ENCODE data around the gene ANXA11.

Gene ANXA11

DNA sequence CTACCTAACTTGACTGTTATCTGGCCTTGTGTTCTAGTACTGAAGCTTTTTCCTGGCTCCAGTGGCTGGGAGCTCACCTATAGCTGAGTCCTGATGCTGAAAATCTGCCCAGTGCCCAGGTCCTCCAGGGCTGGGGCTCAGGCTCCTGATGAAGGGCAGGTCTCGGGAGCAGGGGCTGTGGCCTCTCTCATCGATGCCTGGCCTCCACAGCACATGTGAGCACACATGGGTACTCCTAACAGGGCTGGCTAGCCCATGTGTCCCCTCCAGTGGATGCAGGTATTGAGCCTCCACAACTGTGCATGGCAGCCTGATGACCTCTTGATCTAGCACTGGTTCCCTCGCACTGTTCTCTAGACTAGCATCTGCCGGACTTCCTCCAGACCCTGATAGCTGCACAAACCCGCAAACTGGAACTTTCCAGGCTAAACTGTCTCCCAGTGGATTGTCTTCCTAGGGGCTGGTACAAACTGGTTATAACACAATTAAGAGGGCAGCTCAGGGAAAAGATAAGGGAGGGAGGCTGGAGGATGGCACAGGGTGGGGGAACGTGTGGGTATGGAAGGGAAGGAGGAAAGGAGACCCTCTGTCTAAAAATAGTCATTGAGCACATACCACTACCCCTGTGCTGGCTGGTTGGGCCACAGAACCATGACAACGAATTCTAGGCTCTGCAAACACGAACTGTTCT is 37.7 kb downstream of the ANXA11 start:
- FAIRE-seq (no peak), DNase-seq (ENCODE audit: insufficient read length, low spot score) (no peak)

DNA sequence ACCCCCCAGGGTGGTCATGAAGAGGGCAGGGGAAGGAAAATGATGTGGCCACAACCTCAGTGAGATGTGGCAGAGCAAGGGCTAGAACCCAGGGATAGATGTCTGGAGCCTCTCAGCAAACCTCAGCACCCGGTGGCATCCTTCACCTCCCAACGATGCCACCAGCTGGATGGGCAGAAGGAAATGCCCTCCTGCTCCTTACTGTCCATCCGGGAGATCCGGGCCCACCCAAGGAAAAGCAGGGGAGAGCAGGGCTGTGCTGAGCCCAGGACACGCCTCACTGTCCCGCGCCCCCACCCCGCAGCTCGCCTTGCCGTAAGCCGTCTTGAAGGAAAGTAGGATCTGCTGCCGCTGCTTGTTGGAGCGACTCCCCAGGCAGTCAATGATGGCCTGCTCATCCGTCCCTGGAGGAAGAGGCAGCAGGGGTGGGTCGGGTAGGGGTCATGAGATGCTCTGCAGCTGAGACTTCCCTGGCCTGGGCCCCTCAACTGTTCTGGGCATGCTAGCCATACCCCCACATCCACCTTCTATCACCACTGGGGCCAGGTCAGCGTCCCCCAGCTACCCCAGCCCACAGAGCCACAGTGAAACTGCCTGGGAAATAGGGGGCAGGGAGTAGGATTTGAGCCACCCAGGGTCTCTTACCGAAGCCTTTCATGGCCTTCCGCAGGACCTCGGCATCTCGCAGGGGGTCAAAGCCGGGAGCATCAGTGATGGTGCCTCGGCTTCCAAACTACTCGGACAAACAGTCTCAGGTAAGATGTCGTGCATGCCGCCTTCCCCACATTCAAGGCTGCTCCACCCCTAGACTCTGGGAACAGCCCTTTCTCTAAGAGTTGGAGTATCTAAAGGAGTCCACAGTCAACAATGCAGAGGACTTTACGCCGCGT is 38.5 kb downstream of the ANXA11 start:
- no peak for FAIRE-seq
- DNase-seq (ENCODE audit: insufficient read length, low spot score) = no peak

DNA sequence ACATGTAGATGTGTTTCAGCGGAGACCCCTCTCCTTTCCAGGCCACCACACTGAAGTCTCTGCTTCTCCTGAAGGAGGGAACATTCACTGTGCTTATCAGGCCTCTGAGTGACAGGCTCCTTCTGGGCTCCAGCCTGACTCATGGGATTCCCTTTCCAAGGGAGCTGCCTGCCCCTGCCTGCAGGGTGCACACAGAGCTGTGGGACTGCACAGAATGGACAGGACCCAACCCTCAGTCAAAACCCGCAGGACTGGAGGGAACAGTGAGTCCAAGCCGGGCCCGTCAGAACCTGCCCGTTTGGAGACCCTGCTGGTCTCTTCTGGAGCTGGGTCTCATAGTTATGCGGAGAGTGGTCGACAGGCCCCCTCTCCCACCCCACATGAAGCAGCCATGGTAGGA is 40.2 kb downstream of the ANXA11 start:
- FAIRE-seq (no peak), DNase-seq (ENCODE audit: insufficient read length, low spot score) (peak; percentile 36)

DNA sequence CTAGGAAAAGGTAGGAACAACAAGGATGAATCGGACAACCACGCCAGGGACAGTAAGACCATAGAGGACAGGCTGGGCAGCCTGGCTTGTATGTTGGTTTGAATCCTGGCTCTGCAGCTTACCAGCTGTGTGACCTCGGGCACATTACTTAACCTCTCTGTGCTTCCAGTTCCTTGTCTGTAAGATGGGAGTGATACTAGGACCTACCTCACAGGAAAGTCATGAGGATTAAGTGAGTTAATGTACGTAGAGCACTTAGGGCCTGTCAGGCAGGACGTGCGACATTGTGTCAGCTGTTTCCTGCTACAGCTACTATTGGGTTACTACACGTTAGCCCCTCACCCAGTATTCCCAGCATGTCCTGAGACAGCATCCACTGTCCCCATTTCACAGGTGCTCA is 40.7 kb downstream of the ANXA11 start:
- DNase-seq (ENCODE audit: insufficient read length, low spot score) (no peak), FAIRE-seq (peak; percentile 44)

DNA sequence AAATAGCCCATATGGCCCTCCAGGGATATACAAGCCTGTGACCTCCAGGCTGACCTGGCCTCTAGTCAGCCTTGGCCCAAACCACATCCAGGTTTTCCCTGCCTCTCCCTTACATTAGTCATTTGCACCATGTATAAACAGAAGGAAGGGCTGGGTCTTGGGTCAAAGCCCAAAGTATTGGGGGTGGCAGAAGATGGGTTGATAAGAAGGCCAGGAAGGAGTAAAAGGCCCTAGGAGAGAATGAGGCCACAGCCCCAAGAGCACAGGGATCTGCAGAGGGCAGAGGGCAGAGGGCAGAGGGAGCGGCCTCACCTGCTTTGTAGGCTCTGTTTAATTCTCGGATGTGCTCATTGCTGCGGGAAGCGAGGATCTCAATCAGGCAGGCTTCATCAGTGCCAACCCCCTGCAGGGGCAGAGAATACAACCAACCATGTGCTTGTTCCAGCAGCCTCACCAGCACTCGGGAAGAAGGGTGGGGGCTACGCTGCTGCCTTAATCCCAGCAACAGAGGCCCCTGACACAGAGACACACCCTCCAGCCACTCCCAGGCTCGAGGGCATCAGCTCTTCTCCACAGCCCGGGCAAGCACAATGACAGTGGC is 41.5 kb downstream of the ANXA11 start:
- no peak for DNase-seq (ENCODE audit: insufficient read length, low spot score)
- FAIRE-seq = no peak

DNA sequence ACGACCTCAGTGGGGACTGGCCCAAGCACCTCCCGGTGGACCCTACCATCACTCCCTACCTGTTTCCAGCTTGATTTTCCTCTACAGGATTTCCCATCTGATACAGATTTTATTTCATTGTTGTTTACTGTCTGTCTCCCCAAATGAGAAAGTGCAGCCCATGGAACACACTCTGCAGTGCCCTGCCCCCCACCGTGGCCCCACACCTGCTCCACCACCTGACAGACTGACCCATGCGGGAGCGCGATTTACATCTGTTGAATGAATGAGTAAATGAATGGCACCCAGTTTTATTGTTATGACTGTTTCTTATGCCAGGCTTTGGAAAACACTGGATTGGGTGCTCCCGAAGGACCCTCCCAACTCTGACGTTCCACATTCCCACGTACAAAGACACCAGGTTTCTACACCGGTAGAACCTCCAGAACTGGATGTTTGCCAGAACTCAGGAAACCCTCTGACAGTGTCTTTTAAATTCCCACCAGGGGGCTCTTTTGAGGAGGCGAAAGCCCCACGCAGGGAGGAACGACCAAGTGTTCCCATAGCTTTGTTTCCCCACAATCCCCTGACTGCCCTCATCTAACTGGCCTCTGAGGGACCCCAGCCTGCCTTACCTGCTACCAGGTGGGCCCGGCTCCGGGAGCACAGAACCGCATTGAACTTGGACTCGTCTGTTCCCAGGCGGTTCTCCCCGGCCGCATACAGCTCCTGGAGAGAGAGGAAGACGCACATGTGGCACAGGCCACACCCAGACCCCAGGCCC is 43.8 kb downstream of the ANXA11 start:
- DNase-seq (ENCODE audit: insufficient read length, low spot score) (no peak), FAIRE-seq (no peak)

DNA sequence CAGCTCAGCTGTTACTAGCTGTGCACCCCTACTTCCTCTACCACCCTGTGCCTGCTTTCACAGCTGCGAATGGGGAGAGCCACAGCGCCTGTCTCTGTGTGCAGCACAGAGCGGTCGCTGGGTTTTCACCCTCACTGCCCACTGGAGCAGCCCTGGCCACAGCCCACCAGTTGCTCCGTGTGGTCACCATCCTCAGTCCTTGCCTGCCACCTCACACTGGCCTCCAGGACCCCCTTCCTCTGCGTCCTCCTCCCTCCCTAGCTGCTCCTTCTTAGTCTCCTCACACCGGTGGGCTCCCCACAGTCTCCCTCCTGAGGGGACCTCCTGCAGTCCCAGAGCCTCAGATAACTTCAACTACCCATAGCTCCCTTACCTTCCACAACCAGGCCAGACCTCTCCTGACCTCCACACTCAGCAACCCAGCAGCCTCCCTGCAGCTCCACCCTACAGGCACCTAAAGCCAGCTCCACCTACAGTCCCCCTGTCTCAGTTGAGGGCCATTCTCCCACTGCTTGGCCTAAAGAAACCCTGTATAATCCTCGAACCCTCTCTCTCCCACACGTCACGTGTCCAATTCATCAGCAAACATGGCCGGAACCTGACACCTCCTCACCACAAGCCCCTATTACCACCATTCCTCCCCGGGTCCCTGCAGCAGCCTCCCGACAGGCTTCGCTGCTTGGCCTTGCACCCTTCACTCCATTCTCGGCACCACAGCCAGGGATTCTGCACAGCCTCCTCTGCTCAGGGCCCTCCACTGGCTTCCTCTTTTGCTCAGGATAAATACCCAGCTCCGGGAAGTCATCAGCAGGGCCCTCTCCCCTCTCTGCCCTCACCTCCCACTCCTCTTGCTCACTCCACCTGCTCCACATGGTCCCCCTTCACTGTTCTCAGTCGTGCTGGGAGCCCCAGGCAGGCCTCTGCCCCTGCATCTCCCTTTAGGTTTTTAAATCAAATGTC is 44.7 kb downstream of the ANXA11 start:
- no peak for FAIRE-seq
- DNase-seq (ENCODE audit: insufficient read length, low spot score) = no peak

DNA sequence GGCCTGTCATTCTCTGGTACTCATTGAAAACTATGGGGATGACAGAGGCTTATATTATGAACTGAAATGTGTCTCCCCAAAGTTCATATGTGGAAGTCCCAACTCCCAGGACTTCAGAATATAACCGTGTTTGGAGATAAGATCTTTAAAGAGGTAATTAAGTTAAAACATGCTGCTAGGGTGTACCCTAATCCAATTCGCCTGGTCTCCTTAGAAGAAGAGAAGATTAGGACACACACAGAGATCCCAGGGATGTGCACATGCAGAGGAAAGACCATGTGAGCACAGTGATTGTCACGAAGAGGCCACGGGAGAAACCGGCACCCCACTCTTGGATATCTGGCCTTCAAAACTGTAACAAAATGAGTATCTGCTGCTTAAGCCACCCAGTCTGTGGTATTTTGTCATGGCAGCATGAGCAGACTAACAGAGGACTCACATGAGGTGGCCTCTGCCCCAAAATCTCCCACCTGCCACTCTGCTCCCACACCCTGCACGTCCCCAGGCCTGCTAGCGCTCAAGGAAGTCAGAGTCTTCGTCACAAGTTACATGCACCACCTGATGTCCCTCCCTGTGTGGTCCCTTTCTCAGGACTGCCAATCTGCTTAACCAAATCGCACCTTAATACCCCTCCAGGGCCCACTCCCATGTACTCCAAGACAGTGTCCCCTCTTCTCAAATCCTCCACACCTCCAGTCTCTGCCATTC is 46.0 kb downstream of the ANXA11 start:
- FAIRE-seq = no peak
- no peak for DNase-seq (ENCODE audit: insufficient read length, low spot score)

DNA sequence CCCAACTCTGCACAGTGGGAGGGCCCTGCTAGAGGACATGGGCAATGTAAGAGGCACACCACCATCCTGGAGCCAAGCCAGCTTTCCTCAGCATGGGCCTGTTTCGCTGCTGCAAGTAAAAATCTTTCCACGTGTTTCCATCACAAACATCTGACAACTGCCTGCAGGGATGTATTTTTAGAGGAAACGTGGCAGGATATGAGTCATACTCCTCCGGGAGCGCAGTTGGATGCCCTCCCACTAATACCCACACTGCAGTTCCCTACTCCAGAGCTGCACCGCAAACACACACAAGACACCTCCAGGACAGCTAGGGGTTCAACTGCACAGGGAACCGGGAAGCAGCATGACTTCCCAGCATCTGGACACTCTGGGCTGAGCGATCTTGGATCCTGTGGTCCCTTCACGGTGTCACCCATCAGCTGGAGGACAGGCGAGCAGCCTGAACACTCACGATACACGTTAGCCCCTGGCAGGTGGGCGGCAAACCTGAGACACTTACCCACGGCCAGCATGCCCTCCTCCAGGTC is 46.7 kb downstream of the ANXA11 start:
- DNase-seq (ENCODE audit: insufficient read length, low spot score) = peak; percentile 95
- peak; percentile 86 for FAIRE-seq

DNA sequence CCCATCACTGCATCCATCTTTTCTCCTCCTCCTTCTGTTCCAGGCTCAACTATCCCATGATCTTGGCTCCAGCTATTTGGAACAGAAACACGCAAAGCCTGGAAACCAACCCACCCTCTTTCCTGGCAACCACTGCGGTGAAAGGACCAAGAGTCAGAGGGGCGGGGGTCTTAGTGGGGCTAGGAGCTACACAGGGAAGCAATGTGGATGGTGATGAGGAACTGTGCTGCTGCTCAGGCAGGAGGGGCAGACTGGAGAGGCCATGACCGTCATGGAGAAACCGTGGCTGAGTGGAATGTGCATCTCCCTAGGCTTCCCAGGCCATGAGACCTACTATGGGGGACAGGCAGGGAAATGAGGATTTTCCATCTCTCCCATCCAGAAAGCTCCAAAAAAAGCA is 47.2 kb downstream of the ANXA11 start:
- no peak for DNase-seq (ENCODE audit: insufficient read length, low spot score)
- no peak for FAIRE-seq

DNA sequence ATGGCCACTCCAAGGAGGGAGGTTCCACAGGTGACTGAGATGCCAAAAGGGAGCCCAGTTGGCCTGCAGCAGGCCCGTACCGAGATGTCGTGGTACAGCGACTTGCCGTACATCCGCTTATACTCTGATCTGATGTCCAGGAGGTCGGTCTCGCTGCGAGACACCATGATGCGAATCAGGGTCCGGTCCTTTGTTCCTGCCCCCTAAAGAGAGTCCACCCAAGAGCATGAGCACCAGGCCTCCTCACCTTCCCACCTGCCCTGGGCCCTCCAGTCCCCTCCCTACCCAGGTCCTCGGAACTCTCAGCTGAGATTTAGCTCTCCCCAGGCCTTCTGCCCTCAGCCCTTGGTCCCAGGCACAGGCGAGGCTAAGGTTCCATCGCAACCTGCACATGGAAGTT is 47.8 kb downstream of the ANXA11 start:
- no peak for FAIRE-seq
- DNase-seq (ENCODE audit: insufficient read length, low spot score) = no peak

DNA sequence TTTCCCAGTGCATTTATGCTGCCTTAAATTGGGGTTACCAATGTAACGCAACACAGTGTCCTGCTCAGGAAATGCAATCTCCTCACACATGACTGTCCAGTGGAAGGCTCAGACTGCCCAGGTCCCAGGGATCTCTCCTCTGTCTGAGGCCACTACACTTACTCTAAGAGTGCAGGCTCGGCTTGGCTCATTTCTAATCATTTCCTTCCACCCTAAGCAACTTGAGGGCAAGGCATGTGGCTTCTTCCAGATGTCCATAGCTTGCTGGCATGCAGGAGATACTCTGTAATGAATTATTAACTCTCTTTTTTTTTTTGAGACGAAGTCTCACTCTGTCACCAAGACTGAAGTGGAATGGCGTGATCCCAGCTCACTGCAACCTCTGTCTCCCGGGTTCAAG is 49.1 kb downstream of the ANXA11 start:
- DNase-seq (ENCODE audit: insufficient read length, low spot score) (no peak), FAIRE-seq (no peak)

DNA sequence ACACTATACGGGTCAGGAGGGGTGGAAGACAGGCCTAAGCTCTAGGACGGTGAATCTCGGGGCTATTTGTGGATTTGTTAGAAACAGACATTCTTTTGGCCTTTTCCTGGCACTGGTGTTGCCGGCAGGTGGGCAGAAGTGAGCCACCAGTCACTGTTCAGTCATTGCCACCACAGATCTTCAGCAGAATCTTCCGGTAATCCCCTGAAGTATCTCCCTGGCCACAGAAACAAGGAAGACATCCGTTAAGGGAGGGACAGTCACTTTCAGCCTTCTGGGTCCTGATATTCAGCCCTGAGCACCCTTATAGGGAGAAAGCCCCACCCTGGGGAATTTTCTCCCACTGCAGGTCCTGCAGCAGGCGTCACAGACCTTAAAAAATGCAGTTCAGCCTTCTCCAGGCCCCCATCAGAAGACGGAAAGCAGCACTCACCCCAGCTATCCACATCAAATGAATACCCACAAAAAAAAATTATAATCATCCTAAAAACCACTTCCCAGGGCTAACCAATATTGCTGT is 49.6 kb downstream of the ANXA11 start:
- DNase-seq (ENCODE audit: insufficient read length, low spot score) (no peak), FAIRE-seq (no peak)

DNA sequence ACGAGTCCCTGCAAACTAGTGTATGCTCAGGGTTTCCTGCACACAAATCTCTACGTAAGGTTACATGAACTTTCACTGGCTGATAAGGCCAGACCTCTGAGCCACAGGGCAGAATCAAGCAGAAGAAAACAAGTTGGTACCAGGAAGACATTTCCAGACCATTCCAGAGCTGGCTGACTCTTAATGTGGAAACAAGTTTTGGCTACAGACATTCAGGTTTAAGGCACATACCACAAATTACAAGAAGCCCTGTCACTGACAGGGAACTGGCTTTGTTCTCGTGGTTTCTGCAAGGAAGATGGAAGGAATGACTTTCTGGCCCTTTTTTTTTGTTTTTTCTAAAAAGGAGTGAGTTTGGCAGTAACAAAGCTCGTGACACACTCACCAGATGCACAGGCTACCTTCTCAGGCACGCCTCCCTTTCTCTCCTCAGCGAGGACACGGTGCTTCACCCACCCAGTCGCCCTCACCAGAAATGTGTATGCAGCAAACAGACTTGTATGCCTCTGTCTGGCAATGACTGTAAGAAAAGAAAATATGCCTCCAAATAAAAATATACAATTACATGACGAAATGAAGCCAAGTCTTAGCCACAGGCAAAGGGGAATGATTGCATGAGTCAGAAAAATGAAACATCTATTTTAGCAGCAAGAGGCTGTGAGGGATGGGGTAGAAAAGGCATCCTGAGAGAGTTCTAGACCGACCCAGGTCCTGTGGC is 50.2 kb downstream of the ANXA11 start:
- no peak for DNase-seq (ENCODE audit: insufficient read length, low spot score)
- FAIRE-seq = no peak

DNA sequence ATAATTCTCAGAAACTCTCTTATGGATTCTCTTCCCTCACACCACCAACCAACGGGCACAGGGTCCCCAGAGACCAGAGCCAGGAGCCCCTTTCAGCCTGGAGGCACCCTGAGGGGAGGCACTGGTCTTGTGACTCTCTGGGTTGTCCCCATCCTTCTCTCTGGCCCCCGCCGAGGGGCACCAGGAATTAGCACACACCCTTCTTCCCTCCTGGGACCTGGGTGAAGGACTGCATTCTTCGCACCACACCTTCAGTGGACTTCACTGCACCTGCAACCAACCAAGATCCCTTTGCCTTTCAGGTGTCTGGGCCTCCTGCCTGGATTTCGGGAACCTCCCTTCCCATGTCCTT is 50.7 kb downstream of the ANXA11 start:
- DNase-seq (ENCODE audit: insufficient read length, low spot score) = no peak
- FAIRE-seq = no peak

DNA sequence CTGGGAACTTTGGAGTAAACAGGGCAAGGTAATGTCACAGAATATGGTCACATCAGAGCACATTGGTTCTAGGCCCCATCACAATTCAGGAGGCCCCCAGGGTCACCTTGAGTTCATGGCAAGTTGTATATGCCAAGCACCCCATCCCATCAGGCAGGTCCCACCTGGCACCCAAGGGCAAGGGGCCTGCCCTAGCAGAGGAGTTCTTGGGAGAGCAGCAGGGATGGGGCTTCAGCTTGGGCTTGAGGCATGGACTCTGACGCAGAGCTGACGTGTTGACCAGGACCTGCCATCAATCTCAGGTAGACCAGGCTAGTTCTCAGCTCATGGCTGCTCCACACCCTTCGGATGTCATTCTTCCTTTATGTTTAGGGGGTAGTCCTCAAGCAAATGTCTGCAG is 51.9 kb downstream of the ANXA11 start:
- DNase-seq (ENCODE audit: insufficient read length, low spot score) (no peak), FAIRE-seq (no peak)

DNA sequence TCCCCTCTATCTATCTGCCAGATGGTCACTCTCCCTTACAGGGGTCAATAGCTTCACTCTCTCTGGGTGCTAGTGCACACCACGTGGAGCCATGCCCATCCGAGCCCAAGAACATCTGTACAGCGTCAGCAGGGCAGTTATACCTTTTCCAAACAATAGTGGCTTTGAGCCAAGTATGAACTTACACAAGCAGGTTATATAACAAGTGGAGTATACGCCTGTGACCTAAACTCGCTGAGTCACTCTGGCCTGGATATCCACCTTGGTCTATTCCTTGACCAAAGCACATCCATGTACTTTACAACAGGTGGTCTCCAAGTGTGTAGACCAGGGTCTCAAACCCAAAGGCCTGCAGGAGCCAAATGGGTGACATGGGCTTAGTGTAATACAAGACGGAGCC is 52.5 kb downstream of the ANXA11 start:
- no peak for DNase-seq (ENCODE audit: insufficient read length, low spot score)
- no peak for FAIRE-seq

DNA sequence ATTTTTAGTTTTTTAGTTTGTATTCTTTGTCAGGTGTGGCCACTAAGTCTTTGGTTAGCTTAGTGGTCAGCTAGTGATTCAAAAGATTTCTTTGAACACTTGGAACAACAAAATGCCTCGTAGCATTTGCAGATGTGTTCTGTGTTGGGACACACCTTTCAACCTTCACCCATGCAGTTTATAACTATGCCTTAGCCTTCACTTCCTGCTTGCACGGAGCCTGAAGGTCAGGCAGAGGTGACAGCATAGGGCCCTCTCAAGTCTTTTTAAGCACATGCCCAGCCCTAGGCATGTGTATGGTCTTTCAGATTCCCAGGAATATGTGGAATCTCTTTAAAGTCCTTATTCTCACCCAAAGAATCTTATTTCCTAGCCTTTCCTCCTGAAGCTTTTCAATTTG is 55.2 kb downstream of the ANXA11 start:
- no peak for DNase-seq (ENCODE audit: insufficient read length, low spot score)
- no peak for FAIRE-seq

All from HTR-8/SVneo (cell line).